ENCODE data around the gene HLA-DOB. TPM values are rescaled to one million over a fixed set of nuclear protein-coding genes. Genes with fewer than 3 reads are reported as not detected.

HLA-DOB gene
- polyA plus RNA-seq, 1 donor from 2014 or later, result not detected

- no peaks in the 10 kb centered on the region for H3F3A ChIP-seq (ENCODE audit: insufficient read depth, low read length, poor library complexity, severe bottlenecking)
- no peak overlapping the region for H3K27ac ChIP-seq (ENCODE audit: low read length)
- H3K4me2 ChIP-seq (ENCODE audit: low read length), result no peak overlapping the region
- H3K79me2 ChIP-seq (replicated peaks; ENCODE audit: insufficient read depth, low read length), result no peaks in the 10 kb centered on the region
- H3K9me3 ChIP-seq (ENCODE audit: low read length), result no peaks in the 10 kb centered on the region
- H4K20me1 ChIP-seq (ENCODE audit: insufficient read depth), result no peaks in the 10 kb centered on the region
- H3K27me3 ChIP-seq (ENCODE audit: insufficient read depth, low read depth, low read length), result no peaks in the 10 kb centered on the region
- no peaks in the 10 kb centered on the region for H3K36me3 ChIP-seq (ENCODE audit: insufficient read depth, low read length)
- H3K4me3 ChIP-seq (ENCODE audit: low read length), result no peak overlapping the region
- H2AFZ ChIP-seq (ENCODE audit: low read depth, low read length), result no peak overlapping the region
- no peak overlapping the region for H3K9ac ChIP-seq (ENCODE audit: low read length)
- H3K9me2 ChIP-seq (ENCODE audit: insufficient read depth, low read length), result no peaks in the 10 kb centered on the region
- TF ChIP-seq EP300 (conservative IDR thresholded peaks at IDR 0.05; ENCODE audit: poor library complexity, severe bottlenecking), result no peak
- no peak for TF ChIP-seq REST (IDR thresholded peaks at IDR 0.05; ENCODE audit: borderline replicate concordance)
- TF ChIP-seq TAF1 (IDR thresholded peaks at IDR 0.05; ENCODE audit: low read depth), result no peak
- no peak for TF ChIP-seq POLR2AphosphoS5 (IDR thresholded peaks at IDR 0.05)
- no peak for TF ChIP-seq MXI1 (conservative IDR thresholded peaks at IDR 0.05; ENCODE audit: poor library complexity, severe bottlenecking)
- no peak for TF ChIP-seq CTCF (IDR thresholded peaks at IDR 0.05; ENCODE audit: poor library complexity, severe bottlenecking)
- no peak for TF ChIP-seq EZH2 (IDR thresholded peaks at IDR 0.05; ENCODE audit: borderline replicate concordance, insufficient read depth, low read length, poor library complexity, severe bottlenecking)
These were observed 10.2 kb upstream of the HLA-DOB start for GRCh38 chr6:32827025-32827424.

GRCh38 chr6:32825966-32826365 lies 9.2 kb upstream of the HLA-DOB start:
- H3F3A ChIP-seq (ENCODE audit: insufficient read depth, low read length, poor library complexity, severe bottlenecking), result no peaks in the 10 kb centered on the region
- no peak overlapping the region for H3K4me3 ChIP-seq (ENCODE audit: low read length)
- no peaks in the 10 kb centered on the region for H3K9me2 ChIP-seq (ENCODE audit: insufficient read depth, low read length)
- no peak overlapping the region for H3K9ac ChIP-seq (ENCODE audit: low read length)
- H3K27ac ChIP-seq (ENCODE audit: low read length), result no peak overlapping the region
- H4K20me1 ChIP-seq (ENCODE audit: insufficient read depth), result no peaks in the 10 kb centered on the region
- TF ChIP-seq SMC3 (conservative IDR thresholded peaks at IDR 0.05; ENCODE audit: poor library complexity) (peak; percentile 28), CTCF (IDR thresholded peaks at IDR 0.05; ENCODE audit: poor library complexity, severe bottlenecking) (peak; percentile 47), RAD21 (conservative IDR thresholded peaks at IDR 0.05) (peak; percentile 27), EP300 (conservative IDR thresholded peaks at IDR 0.05; ENCODE audit: poor library complexity, severe bottlenecking) (no peak), MXI1 (conservative IDR thresholded peaks at IDR 0.05; ENCODE audit: poor library complexity, severe bottlenecking) (no peak), POLR2AphosphoS5 (IDR thresholded peaks at IDR 0.05) (no peak)
- H3K36me3 ChIP-seq (ENCODE audit: insufficient read depth, low read length), result no peaks in the 10 kb centered on the region
- H2AFZ ChIP-seq (ENCODE audit: low read depth, low read length), result no peak overlapping the region
- H3K9me3 ChIP-seq (ENCODE audit: low read length), result no peaks in the 10 kb centered on the region
- no peaks in the 10 kb centered on the region for H3K79me2 ChIP-seq (replicated peaks; ENCODE audit: insufficient read depth, low read length)
- H3K4me2 ChIP-seq (ENCODE audit: low read length), result no peak overlapping the region
- no peaks in the 10 kb centered on the region for H3K27me3 ChIP-seq (ENCODE audit: insufficient read depth, low read depth, low read length)

All from neural cell (in vitro differentiated cells).